HepG2 (cell line): ENCODE results near the gene PTGIS. TPM values are rescaled to one million over a fixed set of nuclear protein-coding genes. Genes with fewer than 3 reads are reported as not detected.

ENCODE experiments used
- BCLAF1 ChIP-seq: fragments of 450-650 bp; IDR thresholded peaks from 2 replicates; pipeline ENCODE4 v1.6.1; 2017; ENCODE audit warnings: mild to moderate bottlenecking
- CBX1 ChIP-seq: IDR thresholded peaks from one replicate; pipeline ENCODE4 v1.6.1; 2016; ENCODE audit warnings: antibody characterized with exemption, low read depth
- DRAP1 ChIP-seq: IDR thresholded peaks from 2 replicates; pipeline ENCODE4 v1.6.1; 2016; ENCODE audit warnings: missing genetic modification reagents, missing compliant biosample characterization
- MYPOP ChIP-seq: sonication (generic); formaldehyde crosslinking; IDR thresholded peaks from 2 replicates; pipeline ENCODE4 v1.8.1; 2023; ENCODE audit warnings: mild to moderate bottlenecking, moderate library complexity, missing genetic modification reagents
- NONO ChIP-seq, 2 experiments: fragments of 450-650 bp in 1 of 2; sonication (generic) in 1 of 2; formaldehyde crosslinking in 1 of 2; IDR thresholded peaks in 1 of 2; conservative IDR thresholded peaks in 1 of 2; 2 replicates each; pipeline versions ENCODE4 v1.6.1 to v1.8.0; 2017 to 2022; ENCODE audit warnings: mild to moderate bottlenecking in 1 of 2, missing genetic modification reagents in 1 of 2, moderate library complexity in 1 of 2
- PRPF4 ChIP-seq: fragments of 200-400 bp; formaldehyde crosslinking; IDR thresholded peaks from 2 replicates; pipeline ENCODE4 v1.6.1; 2016; ENCODE audit warnings: low read length, low read depth; ENCODE audit not compliant: poor library complexity, severe bottlenecking
- TOPORS ChIP-seq: sonication (generic); formaldehyde crosslinking; IDR thresholded peaks from 2 replicates; pipeline ENCODE4 v1.8.0; 2023; ENCODE audit warnings: mild to moderate bottlenecking, missing genetic modification reagents
- ZBTB14 ChIP-seq: sonication (generic); formaldehyde crosslinking; IDR thresholded peaks from 2 replicates; pipeline ENCODE4 v1.4.0; 2020; ENCODE audit warnings: missing genetic modification reagents
- ZBTB3 ChIP-seq: sonication (generic); formaldehyde crosslinking; IDR thresholded peaks from 2 replicates; pipeline ENCODE4 v1.4.0; 2020; ENCODE audit warnings: low read depth, mild to moderate bottlenecking, moderate library complexity, missing genetic modification reagents, borderline replicate concordance
- ZBTB8A ChIP-seq: sonication (generic); formaldehyde crosslinking; IDR thresholded peaks from 2 replicates; pipeline ENCODE4 v1.4.0; 2020; ENCODE audit warnings: mild to moderate bottlenecking, low read depth, missing genetic modification reagents, borderline replicate concordance
- ZNF607 ChIP-seq: sonication (generic); formaldehyde crosslinking; IDR thresholded peaks from 2 replicates; pipeline ENCODE4 v1.5.1; 2020; ENCODE audit warnings: missing genetic modification reagents, mild to moderate bottlenecking, borderline replicate concordance
- ZNF788 ChIP-seq: sonication (generic); formaldehyde crosslinking; IDR thresholded peaks from 2 replicates; pipeline ENCODE4 v1.5.0; 2020; ENCODE audit warnings: mild to moderate bottlenecking, missing genetic modification reagents, borderline replicate concordance
- polyA plus RNA-seq, 8 experiments: library from polyadenylated mRNA; depleted of rRNA in 3 of 8; stranded (reverse) in 7 of 8; unstranded in 1 of 8; fragments of >200 nt; fragmentation: Illumina TruSeq in 4 of 8; extraction: Trizol in 4 of 8; gene quantifications; 2 replicates each; pipeline versions ENCODE4 v1.2.1 to v1.2.3, GENCODE V29; 2011 to 2016; ENCODE audit warnings: low read depth in 4 of 8, missing spikeins in 1 of 8, mixed read lengths in 1 of 8; ENCODE audit not compliant: insufficient read depth in 1 of 8
- total RNA-seq, 5 experiments: library from RNA; depleted of rRNA; stranded (reverse); fragments of >200 nt; fragmentation: Illumina TruSeq; extraction: Trizol; gene quantifications; 2 replicates each; pipeline ENCODE4 v1.2.3, GENCODE V29; 2016; ENCODE audit warnings: low read depth in 1 of 5
- TF ChIP-seq, protein P1 (sequence below): sonication (generic); formaldehyde crosslinking; IDR thresholded peaks from 2 replicates; pipeline ENCODE4 v1.5.0; 2020; ENCODE audit warnings: mild to moderate bottlenecking, missing genetic modification reagents
- TF ChIP-seq, protein P2 (sequence below): sonication (generic); formaldehyde crosslinking; IDR thresholded peaks from 2 replicates; pipeline ENCODE4 v1.4.0; 2020; ENCODE audit warnings: missing genetic modification reagents, borderline replicate concordance

PTGIS gene
- total and polyA plus RNA-seq, 2 of the 13 experiments (the other 11 are each of a cell fraction or from before 2014, with no cell fraction given) = not detected

DNA sequence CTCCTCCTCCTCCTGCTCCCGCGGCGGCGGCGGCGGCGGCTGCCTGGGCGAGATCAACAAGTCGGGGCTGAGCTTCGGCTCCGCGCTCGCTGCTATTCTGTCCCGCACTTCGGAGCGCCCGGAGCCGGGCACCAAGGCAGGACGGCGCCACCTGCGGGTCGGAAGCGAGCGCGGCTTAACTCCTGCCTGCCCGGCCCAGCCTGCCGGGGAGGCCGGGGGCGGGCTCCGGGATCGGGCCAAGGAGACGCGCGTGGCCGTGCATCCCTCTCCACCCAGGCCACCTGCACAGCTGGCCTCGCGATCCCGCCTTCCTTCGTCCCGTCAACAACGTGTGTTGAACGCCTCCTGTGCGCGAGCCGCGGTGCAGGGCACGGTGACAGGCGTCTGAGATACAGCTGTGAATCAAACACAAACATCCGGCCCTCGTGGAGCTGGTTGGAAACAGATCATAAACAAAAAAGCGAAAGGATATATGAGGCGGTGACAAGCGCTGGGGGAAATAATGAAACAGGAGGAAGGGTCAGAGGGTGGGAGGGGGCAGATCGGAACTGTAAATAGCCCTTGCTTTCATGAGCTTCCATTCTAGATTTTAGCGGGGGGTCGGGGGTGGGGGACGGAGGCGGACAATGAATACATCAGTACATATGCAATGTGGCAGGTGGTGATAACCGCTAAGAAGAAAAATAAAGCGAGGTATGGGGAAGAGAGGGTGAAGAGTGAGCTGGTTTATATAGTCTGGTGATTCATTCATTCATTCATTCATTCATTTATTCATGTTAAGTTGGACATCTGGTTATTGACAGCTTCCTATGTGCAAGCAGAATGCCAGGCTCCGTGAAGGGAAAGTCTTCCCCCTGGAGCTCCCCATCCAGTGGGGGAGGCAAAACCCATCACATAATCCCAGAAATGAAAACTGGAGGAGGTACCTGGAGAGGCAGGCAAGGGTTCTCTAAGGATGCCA is 83.5 kb downstream of the PTGIS start (continued):
- TF ChIP-seq, protein P1, sequence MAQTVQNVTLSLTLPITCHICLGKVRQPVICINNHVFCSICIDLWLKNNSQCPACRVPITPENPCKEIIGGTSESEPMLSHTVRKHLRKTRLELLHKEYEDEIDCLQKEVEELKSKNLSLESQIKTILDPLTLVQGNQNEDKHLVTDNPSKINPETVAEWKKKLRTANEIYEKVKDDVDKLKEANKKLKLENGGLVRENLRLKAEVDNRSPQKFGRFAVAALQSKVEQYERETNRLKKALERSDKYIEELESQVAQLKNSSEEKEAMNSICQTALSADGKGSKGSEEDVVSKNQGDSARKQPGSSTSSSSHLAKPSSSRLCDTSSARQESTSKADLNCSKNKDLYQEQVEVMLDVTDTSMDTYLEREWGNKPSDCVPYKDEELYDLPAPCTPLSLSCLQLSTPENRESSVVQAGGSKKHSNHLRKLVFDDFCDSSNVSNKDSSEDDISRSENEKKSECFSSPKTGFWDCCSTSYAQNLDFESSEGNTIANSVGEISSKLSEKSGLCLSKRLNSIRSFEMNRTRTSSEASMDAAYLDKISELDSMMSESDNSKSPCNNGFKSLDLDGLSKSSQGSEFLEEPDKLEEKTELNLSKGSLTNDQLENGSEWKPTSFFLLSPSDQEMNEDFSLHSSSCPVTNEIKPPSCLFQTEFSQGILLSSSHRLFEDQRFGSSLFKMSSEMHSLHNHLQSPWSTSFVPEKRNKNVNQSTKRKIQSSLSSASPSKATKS (CRISPR knock-in tag) = no peak
- TF ChIP-seq, protein P2, sequence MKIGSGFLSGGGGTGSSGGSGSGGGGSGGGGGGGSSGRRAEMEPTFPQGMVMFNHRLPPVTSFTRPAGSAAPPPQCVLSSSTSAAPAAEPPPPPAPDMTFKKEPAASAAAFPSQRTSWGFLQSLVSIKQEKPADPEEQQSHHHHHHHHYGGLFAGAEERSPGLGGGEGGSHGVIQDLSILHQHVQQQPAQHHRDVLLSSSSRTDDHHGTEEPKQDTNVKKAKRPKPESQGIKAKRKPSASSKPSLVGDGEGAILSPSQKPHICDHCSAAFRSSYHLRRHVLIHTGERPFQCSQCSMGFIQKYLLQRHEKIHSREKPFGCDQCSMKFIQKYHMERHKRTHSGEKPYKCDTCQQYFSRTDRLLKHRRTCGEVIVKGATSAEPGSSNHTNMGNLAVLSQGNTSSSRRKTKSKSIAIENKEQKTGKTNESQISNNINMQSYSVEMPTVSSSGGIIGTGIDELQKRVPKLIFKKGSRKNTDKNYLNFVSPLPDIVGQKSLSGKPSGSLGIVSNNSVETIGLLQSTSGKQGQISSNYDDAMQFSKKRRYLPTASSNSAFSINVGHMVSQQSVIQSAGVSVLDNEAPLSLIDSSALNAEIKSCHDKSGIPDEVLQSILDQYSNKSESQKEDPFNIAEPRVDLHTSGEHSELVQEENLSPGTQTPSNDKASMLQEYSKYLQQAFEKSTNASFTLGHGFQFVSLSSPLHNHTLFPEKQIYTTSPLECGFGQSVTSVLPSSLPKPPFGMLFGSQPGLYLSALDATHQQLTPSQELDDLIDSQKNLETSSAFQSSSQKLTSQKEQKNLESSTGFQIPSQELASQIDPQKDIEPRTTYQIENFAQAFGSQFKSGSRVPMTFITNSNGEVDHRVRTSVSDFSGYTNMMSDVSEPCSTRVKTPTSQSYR (CRISPR knock-in tag) = no peak; the same call in 1 of the 2 replicates
- no peak for TF ChIP-seq CBX1
- TF ChIP-seq ZNF607 (CRISPR knock-in tag) = peak; percentile 37; the same call in 1 of the 2 replicates
- peak; percentile 84; the same call in 1 of the 2 replicates for TF ChIP-seq ZNF788 (CRISPR knock-in tag)
- TF ChIP-seq BCLAF1 = no peak
- TF ChIP-seq MYPOP (CRISPR knock-in tag) = peak; percentile 43; the same call in 1 of the 2 replicates
- no peak for TF ChIP-seq PRPF4
- peak; percentile 47 for TF ChIP-seq ZBTB14
- no peak for TF ChIP-seq NONO (IDR thresholded peaks at IDR 0.05)
- peak; percentile 86 for TF ChIP-seq NONO (CRISPR knock-in tag; conservative IDR thresholded peaks at IDR 0.05)
- no peak for TF ChIP-seq ZBTB3 (CRISPR knock-in tag)
- 0 out of 2 replicates have a peak, but pooled peaks have one; percentile 66 for TF ChIP-seq TOPORS
- TF ChIP-seq DRAP1 (CRISPR knock-in tag) = no peak
- 0 out of 2 replicates have a peak, but pooled peaks have one; percentile 65 for TF ChIP-seq ZBTB8A
